ENCODE data around the gene ASZ1. TPM values are rescaled to one million over a fixed set of nuclear protein-coding genes. Genes with fewer than 3 reads are reported as not detected.

ASZ1 gene
- polyA plus RNA-seq, 1 experiment = 0.05 TPM

- ChIA-PET CTCF (interaction anchor here (2.8 to 4.6 kb wide), 3 partner anchors 171 to 256 kb away, joined by 8 to 41 read pairs (median 12); no protein-coding TSS in a partner anchor), POLR2A (no interaction called here)
- no peak overlapping the region for H3K27ac ChIP-seq (ENCODE audit: low read depth, low read length)
- H3K4me3 ChIP-seq (ENCODE audit: low read depth, low read length) = no peak overlapping the region
- H3K27me3 ChIP-seq (ENCODE audit: control insufficient read depth, insufficient read depth, low read length) = no peaks in the 10 kb centered on the region
- no peak for DNase-seq (ENCODE audit: low read depth, low spot score)
- TF ChIP-seq, protein P1, sequence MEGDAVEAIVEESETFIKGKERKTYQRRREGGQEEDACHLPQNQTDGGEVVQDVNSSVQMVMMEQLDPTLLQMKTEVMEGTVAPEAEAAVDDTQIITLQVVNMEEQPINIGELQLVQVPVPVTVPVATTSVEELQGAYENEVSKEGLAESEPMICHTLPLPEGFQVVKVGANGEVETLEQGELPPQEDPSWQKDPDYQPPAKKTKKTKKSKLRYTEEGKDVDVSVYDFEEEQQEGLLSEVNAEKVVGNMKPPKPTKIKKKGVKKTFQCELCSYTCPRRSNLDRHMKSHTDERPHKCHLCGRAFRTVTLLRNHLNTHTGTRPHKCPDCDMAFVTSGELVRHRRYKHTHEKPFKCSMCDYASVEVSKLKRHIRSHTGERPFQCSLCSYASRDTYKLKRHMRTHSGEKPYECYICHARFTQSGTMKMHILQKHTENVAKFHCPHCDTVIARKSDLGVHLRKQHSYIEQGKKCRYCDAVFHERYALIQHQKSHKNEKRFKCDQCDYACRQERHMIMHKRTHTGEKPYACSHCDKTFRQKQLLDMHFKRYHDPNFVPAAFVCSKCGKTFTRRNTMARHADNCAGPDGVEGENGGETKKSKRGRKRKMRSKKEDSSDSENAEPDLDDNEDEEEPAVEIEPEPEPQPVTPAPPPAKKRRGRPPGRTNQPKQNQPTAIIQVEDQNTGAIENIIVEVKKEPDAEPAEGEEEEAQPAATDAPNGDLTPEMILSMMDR (IDR thresholded peaks at IDR 0.05; ENCODE audit: low read depth, low read length) = no peak
- H3K9me3 ChIP-seq (ENCODE audit: control insufficient read depth, insufficient read depth, low read length) = no peaks in the 10 kb centered on the region
These were observed 43.7 kb downstream of the ASZ1 start for GRCh38 chr7:117383483-117384189.

GRCh38 chr7:117383046-117383445 lies 44.2 kb downstream of the ASZ1 start:
- ChIA-PET CTCF (no interaction called here), POLR2A (no interaction called here)
- H3K9me3 ChIP-seq (ENCODE audit: control insufficient read depth, insufficient read depth, low read length) = no peaks in the 10 kb centered on the region
- no peak for DNase-seq (ENCODE audit: low read depth, low spot score)
- H3K27ac ChIP-seq (ENCODE audit: low read depth, low read length) = no peak overlapping the region
- no peaks in the 10 kb centered on the region for H3K27me3 ChIP-seq (ENCODE audit: control insufficient read depth, insufficient read depth, low read length)
- TF ChIP-seq, protein P1 (IDR thresholded peaks at IDR 0.05; ENCODE audit: low read depth, low read length) = no peak
- no peak overlapping the region for H3K4me3 ChIP-seq (ENCODE audit: low read depth, low read length)

DNA sequence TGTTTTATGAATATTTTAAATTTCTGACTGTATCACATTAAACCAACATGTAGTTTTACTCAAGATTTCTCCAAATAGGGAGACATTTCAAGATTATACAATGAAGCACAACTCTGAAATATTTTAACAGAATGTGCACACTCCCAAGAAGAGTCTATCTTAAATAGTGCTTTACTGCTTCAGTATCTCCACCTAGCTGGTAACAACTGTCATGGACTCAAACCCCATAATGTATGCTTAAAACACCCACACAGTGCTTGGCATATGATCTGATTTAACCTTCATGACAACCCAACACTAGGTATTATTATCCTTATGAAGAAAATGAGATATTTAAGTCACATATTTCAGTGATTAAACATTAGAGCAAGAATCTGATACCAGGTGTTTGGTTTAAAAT lies 45.9 kb downstream of the ASZ1 start:
- CTCF ChIA-PET = no interaction called here
- Histone ChIP-seq H3K27ac (ENCODE audit: low read depth, low read length) (no peak overlapping the region), H3K4me3 (ENCODE audit: low read depth, low read length) (no peak overlapping the region), H3K9me3 (ENCODE audit: control insufficient read depth, insufficient read depth, low read length) (no peaks in the 10 kb centered on the region), H3K27me3 (ENCODE audit: control insufficient read depth, insufficient read depth, low read length) (no peaks in the 10 kb centered on the region)
- DNase-seq (ENCODE audit: low read depth, low spot score) = no peak
- POLR2A ChIA-PET = no interaction called here
- TF ChIP-seq, protein P1 (IDR thresholded peaks at IDR 0.05; ENCODE audit: low read depth, low read length) = 0 out of 2 replicates have a peak, but pooled peaks have one; percentile 19

DNA sequence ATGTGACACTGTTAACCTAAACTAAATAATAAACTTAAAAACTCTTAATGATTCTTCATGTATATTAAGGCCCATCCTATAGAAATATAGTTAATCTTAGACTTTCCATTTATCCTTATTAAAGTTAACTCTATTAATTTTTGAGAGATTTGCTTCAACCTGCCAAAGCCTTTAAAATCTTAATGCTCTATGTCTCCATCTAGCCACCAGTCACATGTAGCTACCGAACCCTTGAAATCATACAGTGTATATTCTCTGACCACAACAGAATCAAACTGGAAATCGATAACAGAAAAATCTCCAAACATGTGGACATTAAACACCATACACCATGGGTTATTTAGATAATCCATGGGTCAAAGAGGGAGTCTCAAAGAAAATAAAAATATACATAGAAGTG lies 51.9 kb downstream of the ASZ1 start:
- TF ChIP-seq, protein P1 (IDR thresholded peaks at IDR 0.05; ENCODE audit: low read depth, low read length) = peak; percentile 43
- DNase-seq (ENCODE audit: low read depth, low spot score) = no peak
- Histone ChIP-seq H3K27me3 (ENCODE audit: control insufficient read depth, insufficient read depth, low read length) (no peaks in the 10 kb centered on the region), H3K27ac (ENCODE audit: low read depth, low read length) (no peak overlapping the region), H3K4me3 (ENCODE audit: low read depth, low read length) (no peak overlapping the region), H3K9me3 (ENCODE audit: control insufficient read depth, insufficient read depth, low read length) (no peaks in the 10 kb centered on the region)
- ChIA-PET CTCF (interaction anchor here (0.8 to 3.0 kb wide), 4 partner anchors 10 to 533 kb away, joined by 3 to 21 read pairs (median 6); no protein-coding TSS in a partner anchor), POLR2A (no interaction called here)

- CTCF ChIA-PET = interaction anchor here (0.5 kb wide), 1 partner anchor 363 kb away, joined by 4 read pairs; no protein-coding TSS in a partner anchor
- Histone ChIP-seq H3K27me3 (ENCODE audit: control insufficient read depth, insufficient read depth, low read length) (no peaks in the 10 kb centered on the region), H3K4me3 (ENCODE audit: low read depth, low read length) (no peak overlapping the region), H3K9me3 (ENCODE audit: control insufficient read depth, insufficient read depth, low read length) (no peaks in the 10 kb centered on the region), H3K27ac (ENCODE audit: low read depth, low read length) (no peak overlapping the region)
- POLR2A ChIA-PET = no interaction called here
- DNase-seq (ENCODE audit: low read depth, low spot score) = no peak
- TF ChIP-seq, protein P1 (IDR thresholded peaks at IDR 0.05; ENCODE audit: low read depth, low read length) = no peak
These were observed 55.2 kb downstream of the ASZ1 start for GRCh38 chr7:117372073-117372472.

Measured in AG04450 (cell line).